Measurements from ENCODE around the gene HGFAC. TPM values are rescaled to one million over a fixed set of nuclear protein-coding genes. Genes with fewer than 3 reads are reported as not detected.
A peak's percentile ranks its signal among the peaks of the same experiment; 100 is the strongest.

HGFAC gene
- total RNA-seq, 4 donors from 2014 or later = 0.52 to 2.3 TPM; not detected in 2

DNA sequence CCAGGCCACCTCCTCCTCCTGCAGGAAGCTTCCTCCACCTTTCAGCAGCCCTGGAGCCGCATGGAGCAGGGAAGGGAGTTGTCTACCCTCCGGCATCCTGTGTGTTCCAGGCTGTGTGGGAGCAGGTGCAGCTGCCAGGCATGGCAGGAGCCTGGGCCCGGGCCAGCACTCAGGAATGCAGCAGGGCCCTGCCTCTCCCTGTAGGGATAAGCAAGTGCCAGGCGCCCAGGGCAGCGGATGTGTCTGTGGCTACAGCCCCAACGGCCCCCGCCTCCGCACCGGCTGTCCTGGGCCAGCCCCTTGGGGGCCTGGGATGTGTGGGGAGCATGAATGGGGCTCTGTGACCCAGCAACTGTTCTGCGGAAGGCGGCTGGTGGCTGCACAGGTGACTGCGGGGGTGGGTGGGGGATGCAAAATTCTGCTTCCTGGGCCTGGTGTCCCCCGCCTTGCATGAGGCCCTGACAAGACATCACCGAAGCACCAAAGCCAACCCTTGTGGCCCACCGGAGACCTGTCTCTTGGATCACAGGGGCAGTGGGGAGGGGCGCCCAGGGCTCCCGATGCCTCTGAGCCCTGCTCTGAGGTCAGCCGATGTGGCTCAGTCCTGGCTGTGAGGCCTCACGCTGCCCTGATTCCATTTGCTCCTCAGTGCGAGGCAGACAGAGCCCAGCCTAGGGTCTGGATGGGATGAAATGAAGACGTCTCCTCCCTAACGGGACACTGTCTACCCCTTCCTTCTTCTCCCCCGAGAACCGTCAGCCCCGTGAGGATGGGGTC is 19.9 kb downstream of the HGFAC start:
- H3K4me1 ChIP-seq = peaks cover 17 to 31% (median 29%) of the 10 kb centered on the region in 4 donors
- H3K9me3 ChIP-seq = peaks cover 0 to 1% (median 0%) of the 10 kb centered on the region in 4 donors
- DNase-seq (ENCODE audit: extremely low spot score) = no peak
- H3K27ac ChIP-seq (replicated peaks in 1 of 4) = no peak overlapping the region
- intact Hi-C loops (cut with DNase I) = no loop called here
- H3K27me3 ChIP-seq = peaks cover 0 to 42% (median 0%) of the 10 kb centered on the region in 4 donors
- no peak overlapping the region for H3K4me3 ChIP-seq
- WGBS = 79% methylated on average over 17 of the region's 25 CpGs
- no peaks in the 10 kb centered on the region for H3K36me3 ChIP-seq
- TF ChIP-seq POLR2AphosphoS5 (IDR thresholded peaks at IDR 0.05) (no peak), POLR2A (IDR thresholded peaks at IDR 0.05; ENCODE audit: low read depth) (no peak)
- TF ChIP-seq, protein P1, sequence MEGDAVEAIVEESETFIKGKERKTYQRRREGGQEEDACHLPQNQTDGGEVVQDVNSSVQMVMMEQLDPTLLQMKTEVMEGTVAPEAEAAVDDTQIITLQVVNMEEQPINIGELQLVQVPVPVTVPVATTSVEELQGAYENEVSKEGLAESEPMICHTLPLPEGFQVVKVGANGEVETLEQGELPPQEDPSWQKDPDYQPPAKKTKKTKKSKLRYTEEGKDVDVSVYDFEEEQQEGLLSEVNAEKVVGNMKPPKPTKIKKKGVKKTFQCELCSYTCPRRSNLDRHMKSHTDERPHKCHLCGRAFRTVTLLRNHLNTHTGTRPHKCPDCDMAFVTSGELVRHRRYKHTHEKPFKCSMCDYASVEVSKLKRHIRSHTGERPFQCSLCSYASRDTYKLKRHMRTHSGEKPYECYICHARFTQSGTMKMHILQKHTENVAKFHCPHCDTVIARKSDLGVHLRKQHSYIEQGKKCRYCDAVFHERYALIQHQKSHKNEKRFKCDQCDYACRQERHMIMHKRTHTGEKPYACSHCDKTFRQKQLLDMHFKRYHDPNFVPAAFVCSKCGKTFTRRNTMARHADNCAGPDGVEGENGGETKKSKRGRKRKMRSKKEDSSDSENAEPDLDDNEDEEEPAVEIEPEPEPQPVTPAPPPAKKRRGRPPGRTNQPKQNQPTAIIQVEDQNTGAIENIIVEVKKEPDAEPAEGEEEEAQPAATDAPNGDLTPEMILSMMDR (IDR thresholded peaks at IDR 0.05) = no peak

GRCh38 chr4:3462321-3462789 is 20.6 kb downstream of the HGFAC start:
- 92% methylated on average over 10 of the region's 10 CpGs for WGBS
- no peak for TF ChIP-seq POLR2A (IDR thresholded peaks at IDR 0.05; ENCODE audit: low read depth)
- no peak for DNase-seq (ENCODE audit: extremely low spot score)
- Histone ChIP-seq H3K27me3 (peaks cover 0 to 45% (median 0%) of the 10 kb centered on the region in 4 donors), H3K36me3 (no peaks in the 10 kb centered on the region), H3K9me3 (no peaks in the 10 kb centered on the region), H3K27ac (replicated peaks in 1 of 4) (no peak overlapping the region), H3K4me1 (peaks cover 17 to 31% (median 29%) of the 10 kb centered on the region in 4 donors), H3K4me3 (peak overlapping the region in 3 of 4 donors; percentile 59 to 65 (median 60))
- intact Hi-C loops (cut with DNase I) = no loop called here

GRCh38 chr4:3462790-3463415 is 21.1 kb downstream of the HGFAC start, which contains the start of gene DOK7:
Gene DOK7, plus strand, starts transcription at chr4:3463306. Its CDS starts 70 bp downstream, at chr4:3463376.
- 9% methylated on average over 20 of the region's 44 CpGs for WGBS
- intact Hi-C loops (cut with DNase I) = no loop called here
- TF ChIP-seq, protein P1 (IDR thresholded peaks at IDR 0.05) = no peak
- TF ChIP-seq EP300 (IDR thresholded peaks at IDR 0.05) (no peak), POLR2AphosphoS5 (IDR thresholded peaks at IDR 0.05) (no peak), POLR2A (IDR thresholded peaks at IDR 0.05; ENCODE audit: low read depth) (no peak)
- Histone ChIP-seq H3K36me3 (no peaks in the 10 kb centered on the region), H3K27ac (replicated peaks in 1 of 4) (peak within 1 kb of the TSS in 2 of 4 donors; percentile 12 to 24), H3K4me3 (peak within 1 kb of the TSS; percentile 58 to 65 (median 60)), H3K27me3 (peaks cover 0 to 45% (median 0%) of the 10 kb centered on the region in 4 donors), H3K4me1 (peaks cover 17 to 31% (median 29%) of the 10 kb centered on the region in 4 donors), H3K9me3 (no peaks in the 10 kb centered on the region)
- DNase-seq (ENCODE audit: extremely low spot score) = no peak

DNA sequence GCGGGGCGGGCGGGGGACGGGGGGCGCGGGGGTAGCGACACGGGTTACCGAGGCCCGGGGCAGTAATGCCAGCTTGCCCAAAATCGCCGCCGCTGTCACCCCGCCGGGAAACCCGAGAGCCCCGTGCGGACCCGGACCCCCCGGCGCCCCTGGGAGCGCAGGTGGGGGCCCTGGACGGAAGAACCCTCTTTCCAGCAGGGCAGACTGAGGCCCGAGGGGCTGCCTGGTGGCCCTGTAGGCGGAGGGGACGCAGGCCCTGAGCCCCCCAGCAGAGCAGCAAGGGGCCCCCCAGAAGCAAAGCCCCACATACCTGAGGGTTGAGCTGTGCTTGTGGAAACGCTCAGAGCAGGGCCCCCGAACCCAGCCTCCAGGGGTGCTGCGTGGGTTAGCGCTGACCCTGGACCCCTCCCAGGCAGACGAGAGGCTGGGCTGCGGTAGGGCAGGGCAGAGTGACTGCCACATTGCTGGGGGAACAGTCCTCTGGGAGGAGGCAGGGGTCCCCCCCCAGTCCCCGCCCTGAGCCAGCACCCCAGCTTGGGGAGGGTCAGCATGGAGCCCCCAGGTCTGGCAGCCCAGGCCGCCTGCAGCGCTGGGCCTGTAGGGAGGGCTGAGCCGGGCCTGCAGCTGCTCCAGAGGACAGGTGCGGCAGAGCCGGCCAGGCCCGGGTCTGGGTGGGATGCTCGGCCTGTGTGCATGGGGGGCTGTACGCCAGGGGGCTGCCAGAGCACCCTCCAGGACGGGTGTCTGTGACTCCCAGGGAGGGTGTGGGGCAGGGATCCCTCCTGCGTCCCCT is 22.0 kb downstream of the HGFAC start:
- Histone ChIP-seq H3K4me3 (peak overlapping the region; percentile 58 to 65 (median 60)), H3K27ac (replicated peaks in 1 of 4) (peak overlapping the region in 2 of 4 donors; percentile 12 to 24), H3K4me1 (peaks cover 17 to 31% (median 29%) of the 10 kb centered on the region in 4 donors), H3K27me3 (peaks cover 0 to 45% (median 0%) of the 10 kb centered on the region in 4 donors), H3K9me3 (no peaks in the 10 kb centered on the region), H3K36me3 (no peaks in the 10 kb centered on the region)
- intact Hi-C loops (cut with DNase I) = no loop called here
- WGBS = 23% methylated on average over 13 of the region's 43 CpGs
- TF ChIP-seq EP300 (IDR thresholded peaks at IDR 0.05) = no peak
- TF ChIP-seq POLR2AphosphoS5 (IDR thresholded peaks at IDR 0.05) = no peak
- TF ChIP-seq, protein P1 (IDR thresholded peaks at IDR 0.05) = no peak
- TF ChIP-seq POLR2A (IDR thresholded peaks at IDR 0.05; ENCODE audit: low read depth) = no peak
- DNase-seq (ENCODE audit: extremely low spot score) = no peak
